Measurements from ENCODE around the gene OR5P2.
"Not testable (repeated sequence)": the region's sequence is repeated elsewhere in the genome, so short reads cannot be mapped to it uniquely, and the experiment has no call there.

Gene OR5P2

GRCh38 chr11:7826324-7826723, 29.6 kb upstream of the OR5P2 start:
- no peak overlapping the region for H3K4me3 ChIP-seq (ENCODE audit: low read depth, low read length)
- no peak for TF ChIP-seq CTCF (IDR thresholded peaks at IDR 0.05; ENCODE audit: borderline replicate concordance, insufficient read depth, low read depth, low read length)

- not testable (repeated sequence) for H3K4me3 ChIP-seq (ENCODE audit: low read depth, low read length)
Observed at GRCh38 chr11:7820417-7820816, 23.7 kb upstream of the OR5P2 start.

- H3K4me3 ChIP-seq (ENCODE audit: low read depth, low read length), result not testable (repeated sequence)
Observed at GRCh38 chr11:7814897-7815296, 18.2 kb upstream of the OR5P2 start.

- not testable (repeated sequence) for H3K4me3 ChIP-seq (ENCODE audit: low read depth, low read length)
Observed at GRCh38 chr11:7810301-7810700, 13.6 kb upstream of the OR5P2 start.

DNA sequence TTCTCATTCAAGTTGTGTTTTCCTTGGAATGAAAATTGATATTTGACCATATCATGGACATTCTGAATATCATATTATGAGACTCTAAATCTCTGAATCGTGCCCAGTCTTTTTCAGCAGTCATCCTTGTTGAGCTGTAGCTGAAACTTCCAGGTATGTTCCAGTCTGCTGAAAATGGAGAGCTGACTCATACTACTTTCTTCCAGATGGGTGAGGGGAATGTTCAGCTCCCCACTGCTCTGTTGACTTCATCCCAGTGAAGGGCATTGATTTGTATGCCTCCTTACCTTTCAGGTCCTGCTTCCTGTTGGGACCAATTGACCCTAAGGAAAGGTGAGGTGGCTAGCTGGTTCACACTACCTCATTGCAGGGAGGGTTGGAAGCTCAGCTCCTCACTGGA, 3.5 kb downstream of the OR5P2 start:
- TF ChIP-seq CTCF (IDR thresholded peaks at IDR 0.05; ENCODE audit: borderline replicate concordance, insufficient read depth, low read depth, low read length), result no peak
- no peak overlapping the region for H3K4me3 ChIP-seq (ENCODE audit: low read depth, low read length)

- TF ChIP-seq CTCF (IDR thresholded peaks at IDR 0.05; ENCODE audit: borderline replicate concordance, insufficient read depth, low read depth, low read length), result no peak
- H3K4me3 ChIP-seq (ENCODE audit: low read depth, low read length), result no peak overlapping the region
Observed at GRCh38 chr11:7787239-7787638, 9.5 kb downstream of the OR5P2 start.

DNA sequence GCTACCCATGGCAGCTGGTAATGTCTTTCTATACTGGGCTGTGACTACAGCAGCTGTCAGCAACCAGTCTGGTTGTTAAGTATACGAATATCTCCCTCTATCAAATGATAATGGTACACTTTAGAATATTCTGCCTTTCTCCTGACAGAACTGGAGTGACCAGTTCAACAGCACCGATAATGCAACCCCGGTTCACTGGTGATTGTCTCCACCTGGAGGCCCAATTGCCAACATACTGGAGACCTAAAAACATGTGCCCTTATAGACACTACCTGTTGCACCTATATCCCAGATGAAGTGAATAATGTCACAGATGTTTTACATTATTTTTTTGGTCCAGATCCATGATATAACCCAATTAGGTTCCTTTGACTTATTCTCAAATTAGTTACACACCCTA, 21.1 kb downstream of the OR5P2 start:
- TF ChIP-seq CTCF (IDR thresholded peaks at IDR 0.05; ENCODE audit: borderline replicate concordance, insufficient read depth, low read depth, low read length), result no peak
- H3K4me3 ChIP-seq (ENCODE audit: low read depth, low read length), result no peak overlapping the region

GRCh38 chr11:7764301-7764700, 32.4 kb downstream of the OR5P2 start:
- H3K4me3 ChIP-seq (ENCODE audit: low read depth, low read length), result not testable (repeated sequence)

- H3K4me3 ChIP-seq (ENCODE audit: low read depth, low read length), result no peak overlapping the region
- TF ChIP-seq CTCF (IDR thresholded peaks at IDR 0.05; ENCODE audit: borderline replicate concordance, insufficient read depth, low read depth, low read length), result no peak
Observed at GRCh38 chr11:7759010-7759409, 37.7 kb downstream of the OR5P2 start.

GRCh38 chr11:7749456-7749855, 47.3 kb downstream of the OR5P2 start:
- no peak overlapping the region for H3K4me3 ChIP-seq (ENCODE audit: low read depth, low read length)
- no peak for TF ChIP-seq CTCF (IDR thresholded peaks at IDR 0.05; ENCODE audit: borderline replicate concordance, insufficient read depth, low read depth, low read length)
